NCI-H2227 treated with DMSO at 0.1 percent for 48 hours (cell line): ENCODE results near the gene CEP120.
"Not testable (repeated sequence)": the region's sequence is repeated elsewhere in the genome, so short reads cannot be mapped to it uniquely, and the experiment has no call there.

ENCODE experiments used
- DNase-seq: peaks from one replicate; lab custom pipeline; 2025; lab: John Stamatoyannopoulos, UW

The CEP120 gene

GRCh38 chr5:123438902-123439301 lies 15.7 kb upstream of the CEP120 start:
- DNase-seq: no peak

- DNase-seq: no peak
Measured at GRCh38 chr5:123438244-123438643, 15.0 kb upstream of the CEP120 start.

GRCh38 chr5:123436201-123436600 lies 13.0 kb upstream of the CEP120 start:
- DNase-seq: no peak

- no peak for DNase-seq
Measured at GRCh38 chr5:123434796-123435195, 11.6 kb upstream of the CEP120 start.

- DNase-seq: no peak
Measured at GRCh38 chr5:123433596-123433995, 10.4 kb upstream of the CEP120 start.

- DNase-seq: not testable (repeated sequence)
Measured at GRCh38 chr5:123430441-123430840, 7.2 kb upstream of the CEP120 start.

GRCh38 chr5:123429993-123430392 lies 6.8 kb upstream of the CEP120 start:
- peak; percentile 1 for DNase-seq

GRCh38 chr5:123429221-123429954 lies 6.2 kb upstream of the CEP120 start:
- DNase-seq: no peak

GRCh38 chr5:123428521-123429220 lies 5.5 kb upstream of the CEP120 start:
- DNase-seq: no peak

- DNase-seq: no peak
Measured at GRCh38 chr5:123427281-123427680, 4.1 kb upstream of the CEP120 start.

- no peak for DNase-seq
Measured at GRCh38 chr5:123425431-123425830, 2.2 kb upstream of the CEP120 start.

- DNase-seq: peak; percentile 14
Measured at GRCh38 chr5:123422433-123423277, 548 bp downstream of the CEP120 start.

- DNase-seq: no peak
Measured at GRCh38 chr5:123421773-123422172, 1.4 kb downstream of the CEP120 start.

- DNase-seq: no peak
Measured at GRCh38 chr5:123414974-123415373, 8.2 kb downstream of the CEP120 start.

- no peak for DNase-seq
Measured at GRCh38 chr5:123412206-123412605, 11.0 kb downstream of the CEP120 start.

- DNase-seq: not testable (repeated sequence)
Measured at GRCh38 chr5:123401999-123402398, 21.2 kb downstream of the CEP120 start.

GRCh38 chr5:123401320-123401719 lies 21.9 kb downstream of the CEP120 start:
- DNase-seq: no peak

GRCh38 chr5:123400870-123401291 lies 22.3 kb downstream of the CEP120 start:
- DNase-seq: not testable (repeated sequence)

GRCh38 chr5:123398058-123398733 lies 25.0 kb downstream of the CEP120 start:
- DNase-seq: no peak

- DNase-seq: no peak
Measured at GRCh38 chr5:123397538-123397937, 25.7 kb downstream of the CEP120 start.

GRCh38 chr5:123391009-123391408 lies 32.2 kb downstream of the CEP120 start:
- DNase-seq: no peak

- DNase-seq: no peak
Measured at GRCh38 chr5:123389794-123390193, 33.4 kb downstream of the CEP120 start.
